ENCODE results near the gene FRMPD1.
"Not testable (repeated sequence)": the region's sequence is repeated elsewhere in the genome, so short reads cannot be mapped to it uniquely, and the experiment has no call there.

Gene FRMPD1

DNA sequence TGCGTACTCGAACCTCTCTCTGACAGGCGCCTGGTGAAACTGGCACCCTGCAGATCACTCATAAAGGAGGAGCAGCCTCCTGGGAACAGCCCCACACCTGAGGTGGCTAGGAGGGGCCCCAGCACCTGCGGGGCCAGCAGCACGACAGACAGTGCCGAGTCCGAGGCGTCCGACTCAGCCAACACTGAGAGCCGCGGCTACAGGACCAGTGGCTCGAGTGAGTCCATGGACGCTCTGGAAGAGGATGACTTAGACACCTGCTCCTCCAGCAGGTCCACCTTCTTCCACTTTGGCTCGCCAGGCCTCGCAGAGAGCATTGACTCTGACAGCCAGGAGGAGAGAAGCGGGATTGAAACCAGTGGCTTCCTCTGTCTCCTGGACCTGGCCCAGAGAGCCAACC lies 89.4 kb downstream of the FRMPD1 start:
- DNase-seq = no peak

DNA sequence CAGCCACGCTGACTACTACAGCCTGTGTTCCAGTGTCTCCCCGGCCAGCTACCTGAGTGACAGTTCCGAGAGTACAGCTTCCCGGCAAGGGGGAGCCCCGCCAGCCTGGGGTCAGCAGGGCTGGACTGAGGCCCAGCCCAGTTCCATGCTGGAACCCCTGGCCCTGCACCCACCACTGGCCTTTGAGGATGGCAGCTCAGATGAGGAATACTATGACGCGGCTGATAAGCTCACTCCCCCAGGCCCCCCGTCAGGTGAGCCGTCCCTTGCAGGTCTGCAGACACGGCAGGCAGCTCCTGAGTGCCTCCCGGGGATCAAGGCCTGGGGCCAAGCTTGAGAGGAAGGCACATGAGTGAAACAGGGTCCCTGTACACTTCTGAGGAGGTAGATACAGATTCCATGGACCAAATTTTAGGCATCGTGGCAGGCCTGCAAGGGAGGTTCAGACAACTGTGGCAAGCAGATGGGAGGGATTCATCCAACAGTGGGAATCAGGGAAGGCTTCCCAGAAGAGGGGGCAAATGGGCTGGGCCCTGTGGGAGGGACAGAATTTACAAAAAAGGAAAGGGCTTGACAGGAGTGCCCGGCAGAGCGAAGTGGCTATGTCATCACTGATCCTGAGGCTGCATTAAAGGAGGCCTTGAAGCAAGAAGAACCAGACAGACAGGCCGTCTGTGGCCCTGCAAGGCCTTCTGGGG lies 90.0 kb downstream of the FRMPD1 start:
- DNase-seq = no peak

DNA sequence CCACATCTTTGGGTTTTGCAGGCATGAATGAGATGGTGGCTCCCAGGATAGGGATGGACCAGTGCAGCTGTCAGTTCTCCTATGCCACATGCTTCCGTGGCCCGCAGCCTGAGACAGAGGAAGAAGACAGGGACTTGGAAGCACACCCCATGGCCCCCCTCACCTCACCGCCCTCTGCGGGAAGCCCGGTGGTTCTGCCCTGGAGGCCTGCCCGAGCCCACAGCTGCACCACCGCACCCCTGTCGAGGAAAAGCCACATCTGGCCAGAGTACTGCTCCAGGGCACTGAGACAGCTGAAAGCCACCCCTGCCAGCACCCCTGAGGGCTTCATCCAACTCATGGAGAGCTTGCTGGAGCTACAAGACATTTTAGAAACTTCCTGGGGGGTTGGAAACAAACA lies 95.2 kb downstream of the FRMPD1 start:
- no peak for DNase-seq

GRCh38 chr9:37746448-37747270 lies 95.9 kb downstream of the FRMPD1 start:
- DNase-seq = no peak

- peak; percentile 56 to 68 for DNase-seq
Observed at GRCh38 chr9:37747271-37747753, 96.6 kb downstream of the FRMPD1 start.

DNA sequence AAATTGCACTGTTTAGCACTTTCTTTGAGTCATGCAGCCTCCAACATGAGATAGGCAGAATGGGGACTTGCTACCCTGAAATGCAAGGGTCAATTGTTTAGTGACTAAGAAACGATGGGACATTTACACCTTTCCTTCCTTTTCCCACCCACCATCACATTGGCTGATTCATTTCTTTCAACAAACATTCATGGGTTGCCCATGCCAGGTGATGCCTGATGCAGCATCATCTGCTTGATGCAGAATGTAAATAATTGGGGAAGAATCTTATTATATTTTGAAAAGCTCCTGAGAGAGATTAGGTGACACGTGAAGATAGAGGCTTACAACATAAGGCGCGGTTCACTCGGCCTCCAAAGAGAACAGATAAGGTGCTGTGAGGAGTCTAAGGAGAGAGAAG lies 98.4 kb downstream of the FRMPD1 start:
- DNase-seq = no peak

- no peak for DNase-seq
Observed at GRCh38 chr9:37751186-37751585, 100.4 kb downstream of the FRMPD1 start.

DNA sequence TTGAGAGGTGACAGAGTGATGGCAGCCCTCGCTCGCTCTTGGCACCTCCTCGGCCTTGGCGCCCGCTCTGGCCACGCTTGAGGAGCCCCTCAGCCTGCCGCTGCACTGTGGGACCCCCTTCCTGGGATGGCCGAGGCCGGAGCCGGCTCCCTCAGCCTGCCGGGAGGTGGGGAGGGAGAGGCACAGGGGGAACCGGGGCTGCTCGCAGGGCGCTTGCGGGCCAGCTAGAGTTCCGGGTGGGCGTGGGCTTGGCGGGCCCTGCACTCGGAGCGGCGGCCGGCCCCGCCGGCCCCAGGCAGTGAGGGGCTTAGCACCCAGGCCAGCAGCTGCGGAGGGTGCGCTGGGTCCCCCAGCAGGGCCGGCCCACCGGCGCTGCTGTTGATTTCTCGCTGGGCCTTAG lies 101.0 kb downstream of the FRMPD1 start:
- not testable (repeated sequence) for DNase-seq

DNA sequence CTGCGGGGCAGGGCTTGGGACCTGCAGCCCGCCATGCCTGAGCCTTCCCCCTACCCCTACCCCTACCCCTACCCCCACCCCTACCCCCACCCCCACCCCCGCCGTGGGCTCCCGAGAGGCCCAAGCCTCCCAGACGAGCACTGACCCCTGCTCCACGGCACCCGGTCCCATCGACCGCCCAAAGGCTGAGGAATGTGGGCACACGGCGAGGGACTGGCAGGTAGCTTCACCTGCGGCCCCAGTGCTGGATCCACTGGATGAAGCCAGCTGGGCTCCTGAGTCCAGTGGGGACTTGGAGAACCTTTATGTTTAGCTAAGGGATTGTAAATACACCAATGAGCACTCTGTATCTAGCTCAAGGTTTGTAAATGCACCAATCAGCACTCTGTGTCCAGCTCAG lies 101.4 kb downstream of the FRMPD1 start:
- not testable (repeated sequence) for DNase-seq

DNA sequence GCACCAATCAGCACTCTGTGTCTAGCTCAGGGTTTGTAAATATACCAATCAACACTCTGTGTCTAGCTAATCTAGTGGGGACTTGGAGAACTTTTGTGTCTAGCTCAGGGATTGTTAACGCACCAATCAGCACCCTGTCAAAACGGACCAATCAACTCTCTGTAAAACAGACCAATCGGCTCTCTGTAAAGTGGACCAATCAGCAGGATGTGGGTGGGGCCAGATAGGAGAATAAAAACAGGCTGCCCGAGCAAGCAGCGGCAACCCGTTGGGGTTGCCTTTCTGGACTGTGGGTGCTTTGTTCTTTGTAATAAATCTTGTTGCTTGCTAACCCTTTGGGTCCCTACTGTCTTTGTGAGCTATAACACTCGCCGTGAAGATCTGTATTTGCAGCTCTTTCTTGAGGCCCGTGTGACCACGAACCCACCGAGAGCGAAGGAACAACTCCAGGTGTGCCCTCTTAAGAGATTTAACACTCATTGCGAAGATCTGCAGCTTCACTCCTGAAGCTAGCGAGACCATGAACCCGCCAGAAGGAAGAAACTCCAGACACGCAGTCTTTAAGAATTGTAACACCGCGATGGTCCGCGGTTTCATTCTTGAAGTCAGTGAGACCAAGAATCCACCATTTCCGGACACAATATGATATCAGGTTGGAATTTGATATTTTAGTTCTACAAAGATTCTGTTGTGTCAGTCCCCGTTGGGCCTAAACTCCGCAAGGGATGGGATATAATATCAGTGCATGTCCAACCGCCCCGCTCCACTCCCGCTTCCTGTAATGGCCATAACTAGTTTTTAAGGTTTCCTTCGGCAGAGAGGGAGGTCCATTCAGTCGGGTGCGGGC lies 102.1 kb downstream of the FRMPD1 start:
- no peak for DNase-seq

DNA sequence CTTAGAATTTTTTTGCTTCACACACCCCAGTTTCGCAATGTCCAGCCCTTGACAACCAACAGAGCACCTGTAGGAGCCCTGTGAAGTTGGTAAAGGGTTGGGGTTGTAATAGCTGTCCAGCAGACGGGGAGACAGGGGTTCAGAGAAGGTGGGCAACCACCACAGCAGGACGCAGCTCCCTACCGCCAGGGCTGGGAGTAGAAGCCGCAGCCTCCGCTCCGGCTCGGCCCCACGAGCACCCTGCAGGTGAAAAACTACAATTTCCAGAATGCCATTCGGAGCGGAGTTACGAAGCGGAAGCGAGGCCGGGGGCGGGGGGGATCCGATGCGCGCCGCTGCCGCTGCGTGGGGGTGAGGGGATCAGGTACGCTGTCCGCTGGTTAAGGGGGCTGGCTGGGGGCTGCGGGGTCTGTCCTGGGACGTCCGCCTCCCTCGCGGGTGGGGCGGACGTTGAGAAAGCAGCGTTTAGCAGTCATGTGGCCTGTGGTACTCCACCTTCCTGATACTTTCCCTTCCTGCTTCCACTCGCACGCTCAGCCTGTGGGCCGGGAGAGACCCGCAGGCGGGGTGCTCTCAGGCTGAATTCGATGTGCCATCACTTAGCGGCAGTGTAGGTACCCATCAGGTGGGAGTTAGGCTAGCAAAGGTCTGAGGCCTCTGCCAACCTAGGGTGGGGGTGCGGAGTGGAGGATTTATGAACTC lies 102.9 kb downstream of the FRMPD1 start, which contains the start of gene TRMT10B:
Gene TRMT10B, plus strand, starts transcription at position 317 of the 702 bp plus-strand sequence. CDS start 8,127 bp downstream, outside the sequence.
- peak; percentile 67 to 69 for DNase-seq

DNA sequence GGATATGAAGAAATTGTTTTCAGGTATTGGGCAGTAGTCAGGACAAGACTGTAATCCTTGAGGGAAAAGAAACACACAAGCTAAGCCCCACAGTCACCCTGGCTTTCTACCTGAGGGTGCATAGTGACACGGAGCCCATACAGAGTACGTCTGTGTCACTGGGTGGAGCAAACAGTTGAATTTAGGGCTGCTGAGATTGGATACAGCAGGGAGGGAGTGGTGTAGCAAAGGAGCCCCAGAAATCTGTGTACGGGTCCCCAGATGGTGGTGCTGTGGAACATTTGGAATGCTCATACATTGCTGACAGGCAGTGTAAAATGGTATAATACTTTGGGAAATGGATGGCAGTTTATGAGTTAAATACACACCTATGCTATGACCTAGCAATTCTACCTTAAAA lies 108.0 kb downstream of the FRMPD1 start:
- DNase-seq = no peak

- no peak for DNase-seq
Observed at GRCh38 chr9:37760416-37761161, 109.8 kb downstream of the FRMPD1 start.

- DNase-seq = no peak
Observed at GRCh38 chr9:37761511-37761910, 110.8 kb downstream of the FRMPD1 start.

DNA sequence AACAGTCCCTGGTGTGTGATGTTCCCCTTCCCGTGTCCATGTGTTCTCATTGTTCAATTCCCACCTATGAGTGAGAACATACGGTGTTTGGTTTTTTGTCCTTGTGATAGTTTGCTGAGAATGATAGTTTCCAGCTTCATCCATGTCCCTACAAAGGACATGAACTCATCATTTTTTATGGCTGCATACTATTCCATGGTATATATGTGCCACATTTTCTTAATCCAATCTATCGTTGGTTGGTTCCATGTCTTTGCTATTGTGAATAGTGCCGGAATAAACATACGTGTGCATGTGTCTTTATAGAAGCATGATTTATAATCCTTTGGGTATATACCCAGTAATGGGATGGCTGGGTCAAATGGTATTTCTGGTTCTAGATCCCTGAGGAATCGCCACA lies 114.5 kb downstream of the FRMPD1 start:
- DNase-seq = not testable (repeated sequence)

DNA sequence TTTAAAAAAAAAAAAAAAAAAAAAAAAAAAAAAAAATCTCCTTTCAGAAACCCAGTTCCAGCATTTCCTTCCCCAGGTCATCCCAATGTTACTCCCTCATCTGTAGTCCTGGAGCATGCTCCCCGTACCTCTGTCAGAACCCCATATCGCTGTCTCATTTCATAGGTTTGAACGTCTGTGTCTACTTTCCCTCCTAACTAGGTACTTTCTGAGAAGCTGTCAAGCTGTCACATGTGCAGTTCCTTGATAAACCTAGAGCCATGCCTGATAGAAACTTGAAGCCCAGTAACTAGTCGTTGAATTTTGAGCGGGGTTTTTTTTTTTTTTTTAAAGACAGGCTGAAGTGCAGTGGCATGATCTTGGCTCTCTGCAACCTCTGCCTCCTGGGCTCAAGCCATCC lies 118.6 kb downstream of the FRMPD1 start:
- no peak for DNase-seq

- DNase-seq = no peak
Observed at GRCh38 chr9:37769995-37770394, 119.2 kb downstream of the FRMPD1 start.

GRCh38 chr9:37775216-37775919 lies 124.6 kb downstream of the FRMPD1 start:
- no peak for DNase-seq

DNA sequence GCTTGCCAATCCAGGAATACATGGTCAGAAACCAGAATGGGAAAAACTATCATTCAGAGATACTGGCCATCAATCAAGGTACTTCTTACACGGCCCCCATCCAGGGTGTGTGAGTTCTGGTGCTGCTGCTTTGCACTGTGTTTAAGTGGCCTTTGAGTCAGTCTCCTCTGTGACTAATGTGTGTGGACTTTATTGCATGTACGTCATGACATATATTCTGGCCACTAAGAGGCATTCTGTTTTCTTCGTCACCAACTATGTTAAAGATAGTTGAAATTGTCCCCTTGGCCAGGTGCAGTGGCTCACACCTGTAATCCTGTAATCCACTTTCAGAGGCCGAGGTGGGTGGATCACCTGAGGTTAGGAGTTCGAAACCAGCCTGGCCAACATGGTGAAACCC lies 125.6 kb downstream of the FRMPD1 start:
- DNase-seq = no peak

GRCh38 chr9:37778534-37778933 lies 127.8 kb downstream of the FRMPD1 start:
- DNase-seq = no peak

DNA sequence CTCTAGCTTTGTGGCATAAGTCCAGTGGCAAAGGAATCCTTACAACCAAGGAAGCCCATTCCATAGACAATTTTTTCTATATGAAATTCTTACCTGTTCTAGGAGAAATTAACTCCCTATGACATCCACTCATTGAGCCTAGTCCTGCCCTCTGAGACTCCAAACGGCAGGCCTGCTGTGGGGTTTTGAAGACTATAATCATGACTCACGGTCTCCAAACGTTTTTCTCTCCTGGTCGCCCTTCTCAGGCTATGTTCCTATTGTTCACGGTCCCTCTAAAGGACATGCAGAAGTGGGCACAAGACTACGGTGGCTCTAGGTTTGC lies 133.5 kb downstream of the FRMPD1 start:
- no peak for DNase-seq

Measured in inflammatory macrophage (primary cell).